ENCODE measurements around the gene PITX2.

GRCh38 chr4:110621328-110621812 lies 1.5 kb downstream of the PITX2 start:
- TF ChIP-seq CTCF (IDR thresholded peaks at IDR 0.05 in 8 of 11, conservative IDR thresholded peaks at IDR 0.05 in 3 of 11) (no peak), POLR2A (IDR thresholded peaks at IDR 0.05) (no peak)

All from spleen (tissue), 7 donors.